Measurements from ENCODE around the gene PPP1R7.

Gene PPP1R7

GRCh38 chr2:241133436-241133820, 16.8 kb upstream of the PPP1R7 start:
- peaks cover 65% of the 10 kb centered on the region for H3K36me3 ChIP-seq (ENCODE audit: control insufficient read depth, insufficient read depth, low read length)
- H3K4me3 ChIP-seq (ENCODE audit: low read depth, low read length): no peak overlapping the region
- H3K9me3 ChIP-seq (ENCODE audit: control insufficient read depth, insufficient read depth, low read depth, low read length): no peaks in the 10 kb centered on the region
- H3K9ac ChIP-seq (ENCODE audit: low read length): no peak overlapping the region
- no peaks in the 10 kb centered on the region for H3K27me3 ChIP-seq (ENCODE audit: control insufficient read depth, insufficient read depth, low read length)
- H3K4me1 ChIP-seq (ENCODE audit: control insufficient read depth, insufficient read depth, low read length): no peaks in the 10 kb centered on the region
- H3K27ac ChIP-seq (ENCODE audit: low read depth, low read length): no peak overlapping the region

DNA sequence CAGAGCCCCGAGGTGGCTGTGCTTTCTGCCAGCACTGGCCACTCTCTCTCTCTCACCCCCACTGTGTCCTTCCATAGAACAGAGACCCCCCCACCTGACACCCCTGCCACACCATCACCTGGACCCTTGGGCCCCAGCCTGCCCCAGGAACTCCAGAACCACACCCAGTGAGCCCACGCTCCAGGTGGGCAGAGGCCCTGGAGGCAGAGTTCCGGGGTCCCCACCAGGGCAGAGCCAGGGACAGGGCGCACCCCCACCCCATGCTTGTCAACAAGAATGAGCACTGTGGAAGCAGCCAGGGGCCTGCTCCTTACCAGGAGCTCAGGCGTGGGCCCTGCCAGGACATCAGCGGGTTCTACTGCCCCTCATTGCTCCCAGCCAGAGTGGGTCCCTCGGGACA, 15.6 kb upstream of the PPP1R7 start:
- Histone ChIP-seq H3K4me1 (ENCODE audit: control insufficient read depth, insufficient read depth, low read length) (no peaks in the 10 kb centered on the region), H3K27ac (ENCODE audit: low read depth, low read length) (no peak overlapping the region), H3K36me3 (ENCODE audit: control insufficient read depth, insufficient read depth, low read length) (peaks cover 75% of the 10 kb centered on the region), H3K9me3 (ENCODE audit: control insufficient read depth, insufficient read depth, low read depth, low read length) (no peaks in the 10 kb centered on the region), H3K27me3 (ENCODE audit: control insufficient read depth, insufficient read depth, low read length) (no peaks in the 10 kb centered on the region), H3K9ac (ENCODE audit: low read length) (no peak overlapping the region), H3K4me3 (ENCODE audit: low read depth, low read length) (no peak overlapping the region)

- no peak overlapping the region for H3K4me3 ChIP-seq (ENCODE audit: low read depth, low read length)
- no peaks in the 10 kb centered on the region for H3K4me1 ChIP-seq (ENCODE audit: control insufficient read depth, insufficient read depth, low read length)
- no peak overlapping the region for H3K27ac ChIP-seq (ENCODE audit: low read depth, low read length)
- H3K36me3 ChIP-seq (ENCODE audit: control insufficient read depth, insufficient read depth, low read length): peaks cover 76% of the 10 kb centered on the region
- H3K9ac ChIP-seq (ENCODE audit: low read length): no peak overlapping the region
- H3K9me3 ChIP-seq (ENCODE audit: control insufficient read depth, insufficient read depth, low read depth, low read length): no peaks in the 10 kb centered on the region
- H3K27me3 ChIP-seq (ENCODE audit: control insufficient read depth, insufficient read depth, low read length): no peaks in the 10 kb centered on the region
Observed at GRCh38 chr2:241135737-241136136, 14.5 kb upstream of the PPP1R7 start.

DNA sequence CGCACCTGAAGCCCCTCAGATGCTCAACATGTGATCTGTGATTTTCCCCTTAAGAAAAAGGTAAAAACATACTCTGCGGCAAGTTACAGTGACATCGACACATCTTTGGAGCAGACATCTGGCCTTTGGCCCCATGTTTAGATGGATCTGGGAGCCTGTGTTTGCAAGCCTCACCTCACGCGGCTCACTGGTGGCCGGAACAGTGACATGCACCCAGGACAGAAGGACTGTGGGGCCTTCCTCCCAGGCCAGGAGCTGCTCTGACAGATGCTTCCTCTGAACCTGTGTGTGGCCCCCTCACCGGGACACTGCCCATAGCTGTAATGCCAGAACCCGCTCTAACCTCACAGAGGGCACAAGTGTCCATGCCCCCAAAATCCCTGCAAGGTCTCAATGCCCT, 14.1 kb upstream of the PPP1R7 start:
- no peak overlapping the region for H3K9ac ChIP-seq (ENCODE audit: low read length)
- no peak overlapping the region for H3K4me3 ChIP-seq (ENCODE audit: low read depth, low read length)
- H3K4me1 ChIP-seq (ENCODE audit: control insufficient read depth, insufficient read depth, low read length): no peaks in the 10 kb centered on the region
- H3K27me3 ChIP-seq (ENCODE audit: control insufficient read depth, insufficient read depth, low read length): no peaks in the 10 kb centered on the region
- peaks cover 78% of the 10 kb centered on the region for H3K36me3 ChIP-seq (ENCODE audit: control insufficient read depth, insufficient read depth, low read length)
- no peak overlapping the region for H3K27ac ChIP-seq (ENCODE audit: low read depth, low read length)
- no peaks in the 10 kb centered on the region for H3K9me3 ChIP-seq (ENCODE audit: control insufficient read depth, insufficient read depth, low read depth, low read length)

DNA sequence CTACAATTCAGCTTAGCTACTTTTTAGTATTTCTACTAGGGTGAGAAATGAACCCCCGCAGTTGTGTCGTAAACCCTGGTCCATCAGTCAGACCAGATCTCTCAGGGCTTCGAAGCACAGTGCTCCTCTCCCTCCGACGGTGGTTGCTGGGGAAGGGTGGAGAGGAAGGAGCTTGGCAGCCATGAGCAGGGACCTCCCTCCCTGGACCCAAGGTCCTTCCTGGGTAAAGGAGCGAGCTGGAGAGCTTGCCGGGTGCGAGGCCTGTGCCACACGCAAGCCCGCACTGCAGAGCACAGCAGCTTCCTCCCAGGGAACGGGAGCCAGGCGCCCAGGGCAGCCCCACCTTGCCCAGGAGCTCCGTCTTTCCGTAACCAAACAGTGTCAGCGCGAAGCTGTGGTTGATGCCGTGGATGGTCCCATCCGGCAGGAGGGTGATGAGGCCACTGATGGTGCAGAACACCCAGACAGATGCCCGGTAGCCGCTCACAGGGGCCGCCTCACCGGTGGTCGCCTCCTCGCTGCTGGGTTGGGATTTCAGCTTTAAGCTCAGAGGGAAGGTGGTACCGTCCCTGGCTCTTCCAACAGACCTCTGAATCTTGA, 13.5 kb upstream of the PPP1R7 start:
- no peaks in the 10 kb centered on the region for H3K9me3 ChIP-seq (ENCODE audit: control insufficient read depth, insufficient read depth, low read depth, low read length)
- no peaks in the 10 kb centered on the region for H3K4me1 ChIP-seq (ENCODE audit: control insufficient read depth, insufficient read depth, low read length)
- H3K4me3 ChIP-seq (ENCODE audit: low read depth, low read length): no peak overlapping the region
- H3K27me3 ChIP-seq (ENCODE audit: control insufficient read depth, insufficient read depth, low read length): no peaks in the 10 kb centered on the region
- H3K36me3 ChIP-seq (ENCODE audit: control insufficient read depth, insufficient read depth, low read length): peaks cover 76% of the 10 kb centered on the region
- no peak overlapping the region for H3K27ac ChIP-seq (ENCODE audit: low read depth, low read length)
- no peak overlapping the region for H3K9ac ChIP-seq (ENCODE audit: low read length)

DNA sequence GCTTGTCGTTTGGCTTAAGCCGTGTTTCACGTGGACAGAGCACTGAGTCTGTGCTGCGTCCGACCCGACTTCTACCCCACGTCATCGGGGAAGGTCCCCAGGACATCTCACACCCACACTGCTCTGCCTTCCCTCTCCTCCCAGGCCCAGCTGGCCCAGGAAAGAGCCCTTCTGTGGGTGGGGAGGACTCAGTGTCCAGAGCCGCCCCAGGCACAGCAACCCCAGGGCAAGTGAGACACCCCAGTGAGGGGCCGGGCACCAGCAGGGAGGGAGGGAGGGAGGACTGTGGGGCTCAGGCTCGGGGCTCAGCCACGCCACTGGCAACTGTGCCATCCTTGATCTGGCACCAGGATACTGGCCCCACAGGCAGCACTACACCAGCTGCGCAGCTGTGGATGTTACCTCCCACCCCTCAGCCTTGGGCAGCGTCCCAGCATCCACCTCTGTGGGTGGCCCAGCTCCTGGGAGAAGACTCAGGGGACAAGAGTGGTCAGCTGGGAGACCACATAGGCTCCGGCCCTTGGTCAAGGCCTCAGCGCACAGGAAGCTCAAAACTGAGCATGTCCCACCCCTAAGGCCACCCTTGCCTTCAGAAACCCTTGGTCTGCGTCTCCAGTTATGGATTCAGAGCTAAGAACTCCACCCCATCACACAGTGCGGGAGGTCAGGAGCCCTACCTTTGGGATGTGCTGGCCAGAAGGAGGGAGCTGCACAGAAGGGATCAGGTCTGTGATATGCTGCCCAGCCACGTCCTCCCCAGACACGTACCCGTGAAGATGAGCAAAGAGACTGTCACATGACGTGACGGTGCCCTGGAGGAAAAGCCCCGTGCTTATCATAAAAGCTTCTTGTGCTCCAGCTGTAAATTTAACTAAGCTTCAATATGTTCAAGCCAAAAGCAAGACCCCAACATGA, 12.7 kb upstream of the PPP1R7 start:
- H3K4me1 ChIP-seq (ENCODE audit: control insufficient read depth, insufficient read depth, low read length): no peaks in the 10 kb centered on the region
- no peak overlapping the region for H3K27ac ChIP-seq (ENCODE audit: low read depth, low read length)
- peaks cover 79% of the 10 kb centered on the region for H3K36me3 ChIP-seq (ENCODE audit: control insufficient read depth, insufficient read depth, low read length)
- H3K27me3 ChIP-seq (ENCODE audit: control insufficient read depth, insufficient read depth, low read length): no peaks in the 10 kb centered on the region
- no peak overlapping the region for H3K9ac ChIP-seq (ENCODE audit: low read length)
- H3K4me3 ChIP-seq (ENCODE audit: low read depth, low read length): no peak overlapping the region
- H3K9me3 ChIP-seq (ENCODE audit: control insufficient read depth, insufficient read depth, low read depth, low read length): no peaks in the 10 kb centered on the region

DNA sequence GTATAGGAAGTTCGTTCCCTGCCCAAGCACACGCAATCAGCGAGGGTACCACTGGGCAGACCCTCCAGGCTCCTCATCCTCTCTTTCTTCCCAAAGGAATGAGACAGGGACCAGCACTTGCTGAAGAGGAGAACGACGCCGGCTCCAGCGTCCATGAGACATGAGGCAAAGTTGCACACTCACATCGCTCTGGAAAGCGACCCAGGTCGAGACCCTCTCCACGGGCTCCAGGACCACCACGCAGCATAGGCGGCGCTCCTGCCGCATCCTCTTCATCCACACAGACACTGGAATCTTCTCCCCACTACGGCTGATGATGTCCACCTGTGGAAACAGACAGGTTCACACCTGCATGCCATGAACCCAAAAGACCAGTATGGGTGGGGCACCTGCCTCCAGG, 11.8 kb upstream of the PPP1R7 start:
- Histone ChIP-seq H3K9ac (ENCODE audit: low read length) (no peak overlapping the region), H3K9me3 (ENCODE audit: control insufficient read depth, insufficient read depth, low read depth, low read length) (no peaks in the 10 kb centered on the region), H3K27ac (ENCODE audit: low read depth, low read length) (no peak overlapping the region), H3K36me3 (ENCODE audit: control insufficient read depth, insufficient read depth, low read length) (peaks cover 76% of the 10 kb centered on the region), H3K4me1 (ENCODE audit: control insufficient read depth, insufficient read depth, low read length) (no peaks in the 10 kb centered on the region), H3K4me3 (ENCODE audit: low read depth, low read length) (no peak overlapping the region), H3K27me3 (ENCODE audit: control insufficient read depth, insufficient read depth, low read length) (no peaks in the 10 kb centered on the region)

DNA sequence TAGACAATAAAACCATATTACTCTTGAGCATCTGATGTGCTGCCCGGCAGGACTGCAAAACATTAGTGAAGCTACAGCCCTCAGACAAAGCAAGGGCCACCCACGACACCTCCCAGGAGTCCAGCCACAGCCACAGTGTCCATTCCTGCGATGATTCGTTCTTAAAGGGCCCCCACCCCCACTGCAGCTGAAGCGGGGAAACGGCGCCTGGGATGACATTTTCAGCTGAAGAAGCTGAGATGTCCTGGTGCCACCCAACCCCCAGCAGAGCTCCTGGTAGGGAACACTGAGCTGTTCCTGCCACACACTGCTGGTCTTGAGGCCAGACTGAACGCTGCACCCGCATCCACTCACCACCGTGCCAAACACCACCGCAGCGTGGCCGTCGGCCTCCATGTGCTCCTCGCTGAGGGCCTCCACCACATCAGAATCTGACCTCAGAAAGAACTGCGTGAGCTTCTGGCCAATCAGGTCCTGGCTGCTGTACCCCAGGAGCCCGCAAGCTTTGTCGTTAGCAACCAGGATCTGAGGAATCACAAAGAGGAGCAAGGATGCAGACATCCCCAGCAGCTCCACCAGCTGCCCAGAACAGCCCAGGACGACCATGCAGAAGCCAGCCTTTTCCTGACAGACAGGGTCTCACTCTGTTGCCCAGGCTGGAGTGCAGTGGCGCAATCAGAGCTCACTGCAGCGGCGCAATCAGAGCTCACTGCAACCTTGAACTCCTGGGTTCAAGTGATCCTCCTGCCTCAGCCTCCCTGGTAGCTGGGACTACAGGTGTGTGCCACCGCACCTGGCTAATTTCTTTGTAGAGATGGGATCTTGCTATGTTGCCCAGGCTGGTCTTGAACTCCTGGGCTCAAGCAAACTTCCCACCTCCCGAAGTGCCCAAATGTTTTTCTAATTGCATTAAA, 10.5 kb upstream of the PPP1R7 start:
- Histone ChIP-seq H3K4me3 (ENCODE audit: low read depth, low read length) (no peak overlapping the region), H3K9me3 (ENCODE audit: control insufficient read depth, insufficient read depth, low read depth, low read length) (no peaks in the 10 kb centered on the region), H3K36me3 (ENCODE audit: control insufficient read depth, insufficient read depth, low read length) (peaks cover 69% of the 10 kb centered on the region)

DNA sequence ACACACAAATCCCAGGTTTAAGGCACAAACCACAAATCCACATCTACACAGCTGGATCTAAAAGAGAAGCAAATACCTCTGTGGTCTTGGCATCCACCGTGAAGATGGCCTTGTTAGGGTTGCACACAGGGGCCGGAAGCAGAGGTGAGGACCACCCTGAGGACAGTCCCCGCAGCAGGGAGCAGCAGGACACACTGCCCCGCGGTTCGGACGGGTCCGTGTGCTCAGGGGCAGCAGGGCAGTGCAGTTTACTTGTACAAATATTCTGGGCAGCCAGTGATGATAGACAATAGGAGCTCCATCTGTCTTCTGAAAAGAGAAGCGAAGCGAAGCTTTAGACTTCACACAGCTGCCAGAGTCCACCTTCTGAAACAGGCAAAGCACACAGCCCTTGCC, 9.8 kb upstream of the PPP1R7 start:
- Histone ChIP-seq H3K4me3 (ENCODE audit: low read depth, low read length) (no peak overlapping the region), H3K27ac (ENCODE audit: low read depth, low read length) (no peak overlapping the region), H3K36me3 (ENCODE audit: control insufficient read depth, insufficient read depth, low read length) (peaks cover 62% of the 10 kb centered on the region), H3K27me3 (ENCODE audit: control insufficient read depth, insufficient read depth, low read length) (no peaks in the 10 kb centered on the region), H3K9ac (ENCODE audit: low read length) (no peak overlapping the region), H3K4me1 (ENCODE audit: control insufficient read depth, insufficient read depth, low read length) (no peaks in the 10 kb centered on the region), H3K9me3 (ENCODE audit: control insufficient read depth, insufficient read depth, low read depth, low read length) (no peaks in the 10 kb centered on the region)

More for the DNA sequence above, 10.5 kb upstream of the PPP1R7 start:
- H3K27ac ChIP-seq (ENCODE audit: low read depth, low read length): no peak overlapping the region
- H3K9ac ChIP-seq (ENCODE audit: low read length): no peak overlapping the region
- H3K27me3 ChIP-seq (ENCODE audit: control insufficient read depth, insufficient read depth, low read length): no peaks in the 10 kb centered on the region
- no peaks in the 10 kb centered on the region for H3K4me1 ChIP-seq (ENCODE audit: control insufficient read depth, insufficient read depth, low read length)

DNA sequence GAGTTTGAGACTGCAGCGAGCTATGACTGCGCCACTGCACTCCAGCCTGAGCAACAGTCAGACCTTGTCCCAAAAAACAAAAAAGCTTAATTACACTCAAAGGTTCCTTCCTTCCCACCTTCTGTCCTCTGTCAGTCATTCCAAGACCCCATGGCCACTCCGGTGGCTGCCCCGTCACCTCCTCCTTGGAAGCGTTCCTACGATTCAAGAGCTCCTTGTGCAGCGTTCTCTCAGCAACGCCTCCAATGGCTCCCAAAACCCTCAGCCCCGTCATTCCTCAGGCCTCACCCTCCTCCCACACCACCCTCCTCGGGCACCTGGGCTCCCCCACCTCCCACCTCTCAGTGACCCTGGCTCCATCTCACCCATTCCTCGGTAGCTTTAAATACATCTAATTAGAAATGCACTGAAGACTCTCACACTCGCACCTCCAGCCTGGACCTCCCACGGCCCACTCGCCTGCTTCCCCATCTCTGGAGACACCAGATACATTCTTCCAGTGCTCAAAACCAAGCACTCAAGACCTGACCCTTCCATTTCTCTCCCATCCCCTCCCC, 9.0 kb upstream of the PPP1R7 start:
- peaks cover 55% of the 10 kb centered on the region for H3K36me3 ChIP-seq (ENCODE audit: control insufficient read depth, insufficient read depth, low read length)
- no peaks in the 10 kb centered on the region for H3K9me3 ChIP-seq (ENCODE audit: control insufficient read depth, insufficient read depth, low read depth, low read length)
- H3K4me1 ChIP-seq (ENCODE audit: control insufficient read depth, insufficient read depth, low read length): no peaks in the 10 kb centered on the region

More for the DNA sequence above, 9.0 kb upstream of the PPP1R7 start:
- H3K27me3 ChIP-seq (ENCODE audit: control insufficient read depth, insufficient read depth, low read length): no peaks in the 10 kb centered on the region
- H3K27ac ChIP-seq (ENCODE audit: low read depth, low read length): no peak overlapping the region
- no peak overlapping the region for H3K4me3 ChIP-seq (ENCODE audit: low read depth, low read length)
- H3K9ac ChIP-seq (ENCODE audit: low read length): no peak overlapping the region

Data from HUES6 (cell line).